CD4-positive, alpha-beta T cell (primary cell): ENCODE measurements around the gene BDH1. TPM values are rescaled to one million over a fixed set of nuclear protein-coding genes. Genes with fewer than 3 reads are reported as not detected.

Experiments used
- ATAC-seq: fragments of 200-7000 bp; cut with Tn5 transposase; one replicate; pipeline ENCODE4 v1.10.0; 2022; ENCODE audit warnings: mild to moderate bottlenecking; ENCODE audit not compliant: poor library complexity
- CTCF ChIA-PET: fragments of 350-600 bp; sonication (Branson Sonifier 250); formaldehyde crosslinking; loops from one replicate; lab custom pipeline; 2021; ENCODE audit warnings: antibody characterized with exemption, inconsistent platforms; lab: Charles Lee
- POLR2A ChIA-PET: fragments of 350-600 bp; sonication (Branson Sonifier 250); formaldehyde crosslinking; loops from one replicate; lab custom pipeline; 2021; ENCODE audit warnings: antibody characterized with exemption, inconsistent platforms; lab: Charles Lee
- DNase-seq, 14 experiments: peaks; one replicate each; pipeline ENCODE4 v3.0.0-alpha.2; 2013 to 2020; ENCODE audit warnings: mixed read lengths in 2 of 14
- H3K27ac ChIP-seq, 2 donors: one replicate each; pipeline versions ENCODE4 v1.5.1 to v1.7.0; 2013; ENCODE audit warnings: low read length in 2 of 2, low read depth in 1 of 2, mild to moderate bottlenecking in 1 of 2
- H3K27me3 ChIP-seq, 2 experiments: 1 replicate in 1 of 2; 2 replicates in 1 of 2; pipeline versions ENCODE4 v1.6.1 to v1.7.0; 2013; ENCODE audit warnings: low read length in 2 of 2, control low read depth in 1 of 2, mild to moderate bottlenecking in 1 of 2, moderate library complexity in 1 of 2; ENCODE audit not compliant: insufficient read depth in 2 of 2, control insufficient read depth in 1 of 2
- H3K36me3 ChIP-seq: one replicate; pipeline ENCODE4 v1.6.1; 2013; ENCODE audit warnings: low read length, control low read depth; ENCODE audit not compliant: insufficient read depth
- H3K4me1 ChIP-seq: one replicate; pipeline ENCODE4 v1.6.1; 2013; ENCODE audit warnings: low read length, control low read depth; ENCODE audit not compliant: insufficient read depth
- H3K4me3 ChIP-seq: one replicate; pipeline ENCODE4 v1.5.1; 2013; ENCODE audit warnings: mild to moderate bottlenecking, low read length, moderate library complexity
- H3K9me3 ChIP-seq, 2 experiments: 1 replicate in 1 of 2; 2 replicates in 1 of 2; pipeline versions ENCODE4 v1.6.1 to v1.7.0; 2013; ENCODE audit warnings: low read length in 2 of 2, mild to moderate bottlenecking in 2 of 2, control low read depth in 1 of 2, moderate library complexity in 1 of 2; ENCODE audit not compliant: control insufficient read depth in 1 of 2, insufficient read depth in 1 of 2
- H3K27ac Mint-ChIP-seq: one replicate; pipeline ENCODE4 v1.8.0; 2020; ENCODE audit warnings: mixed read lengths
- H3K27me3 Mint-ChIP-seq: one replicate; pipeline ENCODE4 v1.8.0; 2021; ENCODE audit warnings: mixed read lengths
- H3K36me3 Mint-ChIP-seq: one replicate; pipeline ENCODE4 v1.8.0; 2021; ENCODE audit warnings: low read depth, mixed read lengths
- H3K4me1 Mint-ChIP-seq: one replicate; pipeline ENCODE4 v1.8.0; 2021; ENCODE audit warnings: low read depth, mixed read lengths
- H3K4me3 Mint-ChIP-seq: one replicate; pipeline ENCODE4 v1.8.0; 2020; ENCODE audit warnings: mild to moderate bottlenecking, mixed read lengths
- H3K9me3 Mint-ChIP-seq: one replicate; pipeline ENCODE4 v1.8.0; 2020; ENCODE audit warnings: mixed read lengths
- intact Hi-C, 2 experiments: fragments of 100-400 bp; cut with DNase I in 1 of 2; cut with micrococcal nuclease in 1 of 2; formaldehyde crosslinking; loops; one replicate each; pipeline versions ENCODE4 v1.15.1 to v1.9.0; 2023 to 2025; cut with DNase I, micrococcal nuclease
- total RNA-seq, 174 experiments: library from RNA in 2 of 174; stranded (reverse) in 2 of 174; gene quantifications; one replicate each; pipeline ENCODE4 v1.2.3 and lab custom pipeline; 2021 to 2026
- TF ChIP-seq, protein P1 (sequence below): fragments of 200-600 bp; IDR thresholded peaks from one replicate; pipeline ENCODE4 v1.8.0; 2022; ENCODE audit warnings: antibody characterized with exemption, mild to moderate bottlenecking

BDH1 gene
- total RNA-seq, 2 experiments from 2014 or later: 17.7 to 22.2 TPM

DNA sequence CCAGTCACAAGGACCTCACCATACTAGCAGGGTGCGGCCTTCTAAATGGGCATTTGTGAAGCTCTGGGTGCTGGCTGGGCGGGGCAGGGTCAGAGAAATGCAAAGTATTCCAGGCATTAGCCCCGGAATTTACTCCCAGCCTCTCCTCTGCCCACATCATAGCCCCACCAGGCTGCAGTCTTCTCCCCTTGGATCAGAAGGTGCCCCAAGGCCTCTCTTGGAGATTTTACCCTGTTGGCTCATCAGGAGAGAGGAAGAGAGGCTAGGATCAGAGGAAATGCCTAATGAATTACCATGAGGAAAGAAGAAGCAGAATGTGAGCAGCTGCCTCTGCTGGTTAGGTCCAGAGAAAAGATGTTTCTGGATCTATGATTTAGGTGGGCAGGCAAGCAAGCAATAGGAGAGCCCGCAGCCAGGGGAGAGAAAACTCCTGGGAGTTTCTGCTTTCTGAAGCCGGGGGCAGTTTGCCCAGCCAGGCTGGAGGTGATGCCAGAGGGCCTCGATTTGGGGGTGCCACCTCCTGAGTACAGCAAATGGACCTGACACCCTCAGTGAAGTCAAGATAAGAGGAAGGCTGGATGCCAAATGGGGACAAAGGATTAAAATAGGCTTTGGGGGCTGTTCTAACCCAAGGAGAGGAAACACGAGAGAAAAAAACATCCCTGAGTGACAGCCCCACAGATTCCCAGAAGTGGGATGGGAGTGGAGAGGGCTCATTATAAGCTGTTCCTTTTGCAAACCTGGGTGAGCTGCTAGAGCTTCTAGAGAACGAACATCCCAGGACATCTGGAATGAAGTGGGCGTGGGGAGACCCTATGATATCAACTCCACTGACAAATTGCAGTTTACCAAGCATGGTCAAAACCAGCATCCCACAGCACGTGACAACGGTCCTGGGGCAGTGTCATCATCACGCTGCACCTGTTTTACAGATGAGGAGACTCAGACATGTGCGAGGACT is 65.4 kb downstream of the BDH1 start:
- Mint-ChIP-seq H3K27me3 (no peaks in the 10 kb centered on the region), H3K4me3 (no peak overlapping the region), H3K36me3 (no peaks in the 10 kb centered on the region), H3K9me3 (no peaks in the 10 kb centered on the region), H3K27ac (no peak overlapping the region), H3K4me1 (no peaks in the 10 kb centered on the region)
- Histone ChIP-seq H3K4me1 (no peaks in the 10 kb centered on the region), H3K4me3 (no peak overlapping the region), H3K27ac (no peak overlapping the region), H3K27me3 (no peaks in the 10 kb centered on the region), H3K9me3 (no peaks in the 10 kb centered on the region), H3K36me3 (no peaks in the 10 kb centered on the region)
- no peak for ATAC-seq
- ChIA-PET CTCF (no interaction called here), POLR2A (no interaction called here)
- intact Hi-C loops: no loop called here
- TF ChIP-seq, protein P1, sequence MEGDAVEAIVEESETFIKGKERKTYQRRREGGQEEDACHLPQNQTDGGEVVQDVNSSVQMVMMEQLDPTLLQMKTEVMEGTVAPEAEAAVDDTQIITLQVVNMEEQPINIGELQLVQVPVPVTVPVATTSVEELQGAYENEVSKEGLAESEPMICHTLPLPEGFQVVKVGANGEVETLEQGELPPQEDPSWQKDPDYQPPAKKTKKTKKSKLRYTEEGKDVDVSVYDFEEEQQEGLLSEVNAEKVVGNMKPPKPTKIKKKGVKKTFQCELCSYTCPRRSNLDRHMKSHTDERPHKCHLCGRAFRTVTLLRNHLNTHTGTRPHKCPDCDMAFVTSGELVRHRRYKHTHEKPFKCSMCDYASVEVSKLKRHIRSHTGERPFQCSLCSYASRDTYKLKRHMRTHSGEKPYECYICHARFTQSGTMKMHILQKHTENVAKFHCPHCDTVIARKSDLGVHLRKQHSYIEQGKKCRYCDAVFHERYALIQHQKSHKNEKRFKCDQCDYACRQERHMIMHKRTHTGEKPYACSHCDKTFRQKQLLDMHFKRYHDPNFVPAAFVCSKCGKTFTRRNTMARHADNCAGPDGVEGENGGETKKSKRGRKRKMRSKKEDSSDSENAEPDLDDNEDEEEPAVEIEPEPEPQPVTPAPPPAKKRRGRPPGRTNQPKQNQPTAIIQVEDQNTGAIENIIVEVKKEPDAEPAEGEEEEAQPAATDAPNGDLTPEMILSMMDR: no peak
- no peak for DNase-seq

DNA sequence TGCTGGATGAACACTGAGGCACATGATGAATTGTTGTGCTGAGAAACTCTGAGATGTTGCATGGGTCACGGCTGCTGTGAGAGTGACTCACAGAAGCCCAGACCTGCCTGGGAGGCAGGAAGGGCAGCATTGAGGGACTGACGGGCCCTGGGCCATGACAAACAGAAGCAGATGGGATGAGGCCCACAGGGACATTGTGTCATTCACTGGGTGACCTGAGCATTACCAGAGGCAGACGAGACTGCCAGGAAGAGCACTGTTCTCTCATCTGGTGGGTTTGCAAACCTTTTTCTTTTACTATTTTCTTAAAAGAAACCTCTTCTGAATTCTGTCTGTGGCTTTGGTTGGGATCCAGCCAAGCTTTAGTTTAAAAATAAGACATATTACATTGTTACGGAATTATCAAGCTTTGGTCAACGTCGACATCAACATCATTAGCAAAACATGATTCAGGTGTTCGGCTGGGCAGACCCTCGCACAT is 67.8 kb downstream of the BDH1 start:
- no peak overlapping the region for H3K4me3 ChIP-seq
- ChIA-PET CTCF (no interaction called here), POLR2A (no interaction called here)
- TF ChIP-seq, protein P1: no peak
- ATAC-seq: no peak
- H3K4me1 ChIP-seq: no peaks in the 10 kb centered on the region
- no peaks in the 10 kb centered on the region for H3K36me3 ChIP-seq
- no peak for DNase-seq
- Mint-ChIP-seq H3K4me3 (no peak overlapping the region), H3K9me3 (no peaks in the 10 kb centered on the region), H3K4me1 (no peaks in the 10 kb centered on the region), H3K27ac (no peak overlapping the region), H3K36me3 (no peaks in the 10 kb centered on the region), H3K27me3 (no peaks in the 10 kb centered on the region)
- H3K27me3 ChIP-seq: no peaks in the 10 kb centered on the region
- intact Hi-C loops: no loop called here
- no peak overlapping the region for H3K27ac ChIP-seq
- H3K9me3 ChIP-seq: no peaks in the 10 kb centered on the region

DNA sequence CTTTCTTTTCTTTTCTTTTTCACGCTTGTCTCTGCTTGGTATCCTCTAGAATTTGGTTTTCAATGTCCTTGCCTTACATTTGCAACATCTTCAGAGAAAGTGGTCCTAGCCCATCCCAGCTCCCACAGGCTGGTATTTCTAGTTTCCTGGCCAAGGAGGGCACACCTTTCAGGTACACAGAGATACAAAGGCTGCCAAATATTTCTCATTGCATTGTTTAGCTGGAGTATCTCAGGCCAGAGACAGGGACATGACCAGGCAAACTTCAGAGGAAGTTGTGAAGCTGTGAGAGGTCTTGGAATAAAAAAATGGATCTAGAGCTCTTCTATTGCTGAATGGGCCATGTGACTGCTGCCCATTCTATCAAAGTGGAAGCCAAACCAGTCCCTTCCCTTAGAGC is 68.9 kb downstream of the BDH1 start:
- Histone ChIP-seq H3K27ac (no peak overlapping the region), H3K36me3 (no peaks in the 10 kb centered on the region), H3K9me3 (no peaks in the 10 kb centered on the region), H3K4me1 (no peaks in the 10 kb centered on the region), H3K27me3 (no peaks in the 10 kb centered on the region), H3K4me3 (no peak overlapping the region)
- ATAC-seq (no peak), DNase-seq (no peak)
- ChIA-PET POLR2A (no interaction called here), CTCF (no interaction called here)
- no peaks in the 10 kb centered on the region for H3K4me1 Mint-ChIP-seq
- H3K36me3 Mint-ChIP-seq: no peaks in the 10 kb centered on the region
- no peak overlapping the region for H3K4me3 Mint-ChIP-seq
- intact Hi-C loops: no loop called here
- H3K27me3 Mint-ChIP-seq: no peaks in the 10 kb centered on the region
- TF ChIP-seq, protein P1: no peak
- no peaks in the 10 kb centered on the region for H3K9me3 Mint-ChIP-seq
- H3K27ac Mint-ChIP-seq: no peak overlapping the region
